HG02623 (cell line): Measurements from ENCODE around the gene PATE4.

Source experiments
- ATAC-seq: cut with Tn5 transposase; IDR thresholded peaks from one replicate; pipeline ENCODE4 v1.9.1; 2021; ENCODE audit warnings: moderate library complexity; ENCODE audit not compliant: unreplicated experiment

The PATE4 gene

DNA sequence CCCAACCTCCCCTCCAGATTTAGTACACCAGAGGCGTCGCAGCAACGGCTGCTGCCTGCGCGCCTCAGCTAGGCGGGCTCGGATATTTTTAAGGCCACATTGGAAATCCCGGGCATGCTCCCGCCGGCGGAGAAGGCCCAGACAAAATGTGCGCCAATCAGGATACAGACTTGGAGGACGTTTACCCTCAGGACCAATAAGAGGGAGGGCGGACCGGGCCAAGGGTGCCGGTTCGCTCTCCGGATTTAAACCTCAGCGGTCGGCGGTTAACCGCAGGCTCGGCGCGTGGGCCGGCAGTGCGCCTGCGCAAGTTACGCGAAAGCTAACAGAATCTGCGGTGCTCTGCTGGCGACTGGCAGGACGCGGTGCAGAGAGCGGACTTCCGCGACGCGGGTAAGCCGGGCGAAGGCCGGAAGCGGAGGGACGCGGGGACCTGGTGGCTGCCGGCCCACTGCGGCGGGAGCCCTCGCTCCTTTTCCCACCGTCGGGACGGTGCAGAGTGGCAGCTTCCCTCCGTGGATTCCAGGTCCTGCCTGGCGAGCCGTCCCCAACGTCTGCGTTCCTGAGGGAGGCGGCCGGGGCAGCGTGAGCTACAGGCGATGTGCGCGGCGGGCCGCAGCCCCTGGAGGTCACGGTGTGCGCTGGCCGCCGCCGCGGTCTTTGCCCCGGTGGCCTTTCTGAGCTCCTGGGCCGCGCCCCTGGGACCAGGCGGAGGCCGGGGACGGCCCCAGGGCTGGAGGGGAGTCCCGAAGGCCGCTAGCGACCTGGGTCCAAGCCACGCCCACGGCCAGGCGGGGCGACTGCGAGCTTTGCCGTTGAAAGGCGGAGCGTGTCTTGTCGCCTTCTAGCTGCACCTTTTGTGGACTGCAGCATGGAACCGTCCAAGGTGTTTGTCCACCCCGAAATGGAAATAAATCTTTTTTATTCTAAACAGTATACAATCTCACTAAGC lies 54.5 kb downstream of the PATE4 start, which contains the start of gene HYLS1:
HYLS1 (plus strand) TSS at position 296 of the 952 bp plus-strand sequence. CDS start 11,701 bp downstream, outside the sequence.
- ATAC-seq = peak; percentile 85
